Hematopoietic multipotent progenitor cell (in vitro differentiated cells): ENCODE measurements around the gene R3HDM2. TPM values are rescaled to one million over a fixed set of nuclear protein-coding genes. Genes with fewer than 3 reads are reported as not detected.

Experiments used
- DNase-seq, 3 donors: peaks; one replicate each; pipeline ENCODE4 v3.0.0-alpha.2; 2011 to 2015; ENCODE audit warnings: low read depth in 2 of 3, low spot score in 2 of 3
- small RNA-seq: library from RNA; depleted of rRNA; stranded (forward); fragments of <200 nt; gene quantifications from one replicate; pipeline ENCODE3, GENCODE V24; 2012
- total RNA-seq: library from RNA; depleted of rRNA; stranded (reverse); fragments of >200 nt; gene quantifications from one replicate; pipeline ENCODE4 v1.2.3, GENCODE V29; 2012

R3HDM2 gene
- total RNA-seq, 1 donor = 35.8 TPM

DNA sequence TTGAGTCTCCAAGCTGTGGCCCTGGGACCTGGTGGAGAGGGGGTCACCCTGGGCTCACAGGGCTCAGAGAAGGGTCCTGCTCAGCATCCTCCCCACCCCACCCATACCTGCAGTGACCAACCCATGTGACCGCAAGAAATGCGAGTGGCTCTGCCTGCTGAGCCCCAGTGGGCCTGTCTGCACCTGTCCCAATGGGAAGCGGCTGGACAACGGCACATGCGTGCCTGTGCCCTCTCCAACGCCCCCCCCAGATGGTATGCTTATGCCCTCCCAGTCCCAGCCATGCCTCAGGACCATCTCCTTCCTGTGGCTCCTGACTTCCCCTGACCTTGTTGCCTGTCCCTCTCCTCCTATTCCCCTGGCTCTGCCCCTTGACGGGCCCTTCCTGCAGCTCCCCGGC, 220.9 kb downstream of the R3HDM2 start:
- no peak for DNase-seq

DNA sequence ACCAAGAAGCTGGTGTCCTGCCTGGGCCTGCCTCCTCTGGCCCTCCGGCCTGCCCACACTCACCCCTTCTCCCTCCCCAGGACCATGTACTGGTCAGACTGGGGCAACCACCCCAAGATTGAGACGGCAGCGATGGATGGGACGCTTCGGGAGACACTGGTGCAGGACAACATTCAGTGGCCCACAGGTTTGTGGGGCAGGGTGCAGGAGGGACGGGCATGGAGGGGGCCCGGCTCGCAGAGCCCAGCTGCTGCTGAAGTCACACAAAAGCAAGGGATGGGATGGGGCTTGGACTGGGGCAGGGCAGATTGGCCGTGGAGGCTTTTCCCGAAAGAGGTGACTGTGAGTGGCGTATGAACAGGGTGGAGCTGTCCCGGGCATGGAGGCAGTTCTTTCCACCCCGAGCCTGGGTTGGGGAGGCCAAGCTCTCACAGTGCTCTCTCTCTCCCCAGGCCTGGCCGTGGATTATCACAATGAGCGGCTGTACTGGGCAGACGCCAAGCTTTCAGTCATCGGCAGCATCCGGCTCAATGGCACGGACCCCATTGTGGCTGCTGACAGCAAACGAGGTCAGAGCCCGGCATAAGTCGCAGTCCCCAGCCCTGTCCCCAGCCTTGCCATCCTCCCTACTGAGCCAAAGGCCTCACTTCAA, 222.1 kb downstream of the R3HDM2 start:
- no peak for DNase-seq

DNA sequence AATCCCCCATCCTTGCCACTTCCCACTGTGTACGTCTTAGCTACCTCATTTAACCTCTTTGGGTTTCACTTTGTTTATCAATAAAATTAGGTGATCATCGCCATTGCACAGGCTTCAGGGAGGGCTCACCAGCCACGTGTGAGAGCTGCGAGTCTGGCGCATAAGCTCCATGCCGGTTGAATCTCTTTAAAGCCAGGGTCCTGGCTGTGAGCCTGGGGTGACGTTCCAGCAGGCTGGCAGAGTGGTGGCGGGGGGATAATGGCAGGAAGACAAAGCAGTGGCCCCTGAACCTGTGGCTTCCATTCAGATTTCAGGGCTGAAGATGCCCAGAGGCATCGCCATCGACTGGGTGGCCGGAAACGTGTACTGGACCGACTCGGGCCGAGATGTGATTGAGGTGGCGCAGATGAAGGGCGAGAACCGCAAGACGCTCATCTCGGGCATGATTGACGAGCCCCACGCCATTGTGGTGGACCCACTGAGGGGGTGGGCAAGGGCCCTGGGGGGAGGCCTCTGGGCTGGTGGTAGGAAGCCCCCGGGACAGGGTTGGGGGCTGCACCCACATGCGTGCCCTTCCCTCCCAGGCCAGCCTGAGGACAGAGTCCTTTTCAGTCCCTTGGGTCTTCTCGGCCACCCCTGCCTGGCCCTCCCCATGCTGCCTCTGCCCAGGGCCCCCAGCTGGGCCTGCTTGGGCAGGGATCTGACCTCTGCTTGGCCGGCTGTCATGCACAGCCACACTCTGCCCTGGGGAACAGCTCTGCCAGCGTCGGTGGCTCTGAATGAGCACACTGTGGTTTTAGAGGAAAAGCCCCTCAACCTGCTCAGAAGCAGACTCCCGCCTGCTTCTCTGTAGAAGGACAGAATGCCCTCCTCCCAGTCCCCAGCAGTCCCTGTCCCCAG, 222.9 kb downstream of the R3HDM2 start:
- no peak for DNase-seq

DNA sequence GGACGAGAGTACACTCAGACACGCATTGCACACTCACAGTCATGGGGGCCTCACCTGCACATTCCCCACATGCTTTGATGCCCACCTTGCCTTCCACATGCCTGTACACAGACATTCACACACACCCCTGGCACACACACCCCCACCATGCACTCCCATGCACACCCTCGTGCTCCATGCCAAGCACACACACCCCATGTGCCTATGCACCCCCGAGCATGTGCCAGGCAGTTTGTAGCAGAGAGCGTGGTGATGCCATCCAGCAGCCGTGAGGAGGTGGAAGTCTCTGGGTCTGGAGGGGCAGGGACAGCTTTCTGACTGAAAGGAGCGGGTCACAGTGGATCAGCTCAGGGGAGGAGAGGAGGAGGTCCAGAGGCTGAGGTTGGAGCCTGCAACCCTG, 224.9 kb downstream of the R3HDM2 start:
- no peak for DNase-seq

DNA sequence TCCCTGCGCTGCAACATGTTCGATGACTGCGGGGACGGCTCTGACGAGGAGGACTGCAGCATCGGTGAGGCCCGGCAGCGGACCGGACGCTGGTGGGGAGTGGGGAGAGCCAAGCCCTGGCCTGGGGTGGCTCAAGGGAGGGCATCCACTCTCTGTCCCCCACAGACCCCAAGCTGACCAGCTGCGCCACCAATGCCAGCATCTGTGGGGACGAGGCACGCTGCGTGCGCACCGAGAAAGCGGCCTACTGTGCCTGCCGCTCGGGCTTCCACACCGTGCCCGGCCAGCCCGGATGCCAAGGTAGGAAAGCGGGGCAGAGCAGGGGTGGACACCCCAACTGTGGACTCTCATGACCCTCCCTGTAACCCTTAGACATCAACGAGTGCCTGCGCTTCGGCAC, 225.7 kb downstream of the R3HDM2 start:
- DNase-seq = no peak

DNA sequence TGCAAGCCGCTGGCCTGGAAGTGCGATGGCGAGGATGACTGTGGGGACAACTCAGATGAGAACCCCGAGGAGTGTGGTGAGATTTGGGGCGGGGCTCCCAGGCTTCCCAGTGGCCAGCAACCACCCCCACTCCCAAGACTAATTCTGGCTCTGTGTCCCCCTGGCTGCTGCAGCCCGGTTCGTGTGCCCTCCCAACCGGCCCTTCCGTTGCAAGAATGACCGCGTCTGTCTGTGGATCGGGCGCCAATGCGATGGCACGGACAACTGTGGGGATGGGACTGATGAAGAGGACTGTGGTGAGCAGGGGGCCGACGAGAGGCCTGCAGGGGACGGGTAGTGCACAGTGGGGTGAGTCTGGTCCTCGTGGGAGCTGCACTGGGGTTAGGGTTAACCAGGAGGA, 226.4 kb downstream of the R3HDM2 start:
- DNase-seq = no peak

DNA sequence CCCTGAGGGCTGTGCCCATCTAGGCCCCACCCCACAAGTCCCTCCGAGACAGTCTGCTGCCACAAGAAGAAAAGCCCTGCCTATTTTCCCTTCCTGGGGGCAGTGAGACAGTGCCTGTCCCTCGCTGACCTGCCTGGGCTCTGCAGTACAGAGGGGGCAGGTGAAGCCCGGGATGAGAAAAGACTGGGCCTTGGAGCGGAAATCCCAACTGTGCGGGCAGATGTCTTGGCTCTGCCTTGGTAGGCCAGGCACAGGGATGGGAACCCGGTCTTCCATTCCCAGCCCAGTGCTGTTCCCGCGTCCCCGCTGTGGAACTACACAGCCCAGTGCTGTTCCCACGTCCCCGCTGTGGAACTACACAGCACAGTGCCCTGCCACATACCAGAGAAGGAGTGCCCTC, 227.1 kb downstream of the R3HDM2 start:
- no peak for DNase-seq

Small RNAs within 50 kb of the gene (small RNA-seq; reads per million reads assigned to genes)
- not detected for gene RNU6-879P

Other genes starting within 250 kb of the R3HDM2 start
- gene NXPH4, start 214.2 kb downstream of the R3HDM2 start, total RNA-seq = not detected
- 334 TPM for gene SHMT2, start 201.3 kb downstream of the R3HDM2 start, total RNA-seq
- 1.1 TPM for gene STAC3, start 179.9 kb downstream of the R3HDM2 start, total RNA-seq
- 0.27 TPM for gene INHBC, start 3.7 kb upstream of the R3HDM2 start, total RNA-seq
- gene INHBE, start 24.3 kb upstream of the R3HDM2 start, total RNA-seq = not detected
- 0.27 TPM for gene GLI1, start 28.7 kb upstream of the R3HDM2 start, total RNA-seq
- 125 TPM for gene ARHGAP9, start 48.8 kb upstream of the R3HDM2 start, total RNA-seq
- 81.3 TPM for gene MARS1, start 57.0 kb upstream of the R3HDM2 start, total RNA-seq
- gene DDIT3, start 89.5 kb upstream of the R3HDM2 start, total RNA-seq = 29.4 TPM
- 24.5 TPM for gene MBD6, start 91.8 kb upstream of the R3HDM2 start, total RNA-seq
- gene DCTN2, start 116.1 kb upstream of the R3HDM2 start, total RNA-seq = 117 TPM
- 1.3 TPM for gene KIF5A, start 119.0 kb upstream of the R3HDM2 start, total RNA-seq
- gene PIP4K2C, start 160.1 kb upstream of the R3HDM2 start, total RNA-seq = 10.0 TPM
- 32.9 TPM for gene DTX3, start 173.8 kb upstream of the R3HDM2 start, total RNA-seq
- 1.3 TPM for gene ARHGEF25, start 180.4 kb upstream of the R3HDM2 start, total RNA-seq
- gene B4GALNT1, start 202.2 kb upstream of the R3HDM2 start, total RNA-seq = 0.81 TPM